ENCODE results near the gene PSMD14.

The PSMD14 gene

GRCh38 chr2:161416708-161417437 is 108.6 kb downstream of the PSMD14 start:
- Histone ChIP-seq H3K4me3 (no peak overlapping the region), H3K27ac (no peak overlapping the region)

- Histone ChIP-seq H3K27ac (no peak overlapping the region), H3K4me3 (no peak overlapping the region)
Observed at GRCh38 chr2:161417438-161418274, 109.4 kb downstream of the PSMD14 start.

- H3K4me3 ChIP-seq, result no peak overlapping the region
- H3K27ac ChIP-seq, result no peak overlapping the region
Observed at GRCh38 chr2:161418275-161418714, 110.1 kb downstream of the PSMD14 start.

GRCh38 chr2:161418715-161419637 is 110.8 kb downstream of the PSMD14 start:
- Histone ChIP-seq H3K27ac (no peak overlapping the region), H3K4me3 (no peak overlapping the region)

- no peak overlapping the region for H3K4me3 ChIP-seq
- no peak overlapping the region for H3K27ac ChIP-seq
Observed at GRCh38 chr2:161419638-161420190, 111.5 kb downstream of the PSMD14 start.

GRCh38 chr2:161420406-161421074 is 112.3 kb downstream of the PSMD14 start:
- H3K4me3 ChIP-seq, result no peak overlapping the region
- no peak overlapping the region for H3K27ac ChIP-seq

GRCh38 chr2:161421686-161422085 is 113.5 kb downstream of the PSMD14 start:
- Histone ChIP-seq H3K27ac (no peak overlapping the region), H3K4me3 (no peak overlapping the region)

- H3K27ac ChIP-seq, result no peak overlapping the region
- H3K4me3 ChIP-seq, result peak overlapping the region in 1 of 7 experiments; percentile 28
Observed at GRCh38 chr2:161422816-161423403, 114.7 kb downstream of the PSMD14 start.

GRCh38 chr2:161423421-161424393 is 115.5 kb downstream of the PSMD14 start:
- H3K27ac ChIP-seq, result no peak overlapping the region
- peak overlapping the region in 4 of 7 experiments; percentile 11 to 28 (median 12) for H3K4me3 ChIP-seq

- H3K27ac ChIP-seq, result no peak overlapping the region
- no peak overlapping the region for H3K4me3 ChIP-seq
Observed at GRCh38 chr2:161424394-161424769, 116.2 kb downstream of the PSMD14 start.

- no peak overlapping the region for H3K27ac ChIP-seq
- no peak overlapping the region for H3K4me3 ChIP-seq
Observed at GRCh38 chr2:161424891-161425727, 116.9 kb downstream of the PSMD14 start.

- Histone ChIP-seq H3K27ac (no peak overlapping the region), H3K4me3 (no peak overlapping the region)
Observed at GRCh38 chr2:161425728-161426454, 117.7 kb downstream of the PSMD14 start.

GRCh38 chr2:161426455-161426921 is 118.3 kb downstream of the PSMD14 start:
- no peak overlapping the region for H3K4me3 ChIP-seq
- no peak overlapping the region for H3K27ac ChIP-seq

GRCh38 chr2:161426922-161427663 is 118.9 kb downstream of the PSMD14 start:
- H3K27ac ChIP-seq, result no peak overlapping the region
- peak overlapping the region in 5 of 7 experiments; percentile 6 to 22 (median 16) for H3K4me3 ChIP-seq
